GM12878 (cell line): ENCODE results near the gene ITIH5. TPM values are rescaled to one million over a fixed set of nuclear protein-coding genes. Genes with fewer than 3 reads are reported as not detected.

ENCODE experiments used
- BRCA1 ChIP-seq: IDR thresholded peaks from 2 replicates; pipeline ENCODE4 v1.6.1; 2011; ENCODE audit warnings: low read depth, low read length, improper control_type of control experiment
- EP300 ChIP-seq, 2 experiments: fragments of 150-350 bp in 1 of 2; IDR thresholded peaks; 2 replicates each; pipeline ENCODE4 v1.6.1; 2011 to 2012; ENCODE audit warnings: low read depth in 2 of 2, low read length in 2 of 2, borderline replicate concordance in 1 of 2, improper control_type of control experiment in 1 of 2, inconsistent platforms in 1 of 2; ENCODE audit not compliant: control insufficient read depth in 1 of 2
- ZNF24 ChIP-seq: fragments of 450-650 bp; IDR thresholded peaks from 2 replicates; pipeline ENCODE4 v1.6.1; 2017; ENCODE audit warnings: antibody characterized with exemption, mild to moderate bottlenecking
- ZNF384 ChIP-seq: IDR thresholded peaks from 2 replicates; pipeline ENCODE4 v1.6.1; 2012; ENCODE audit warnings: low read depth, mild to moderate bottlenecking, low read length, improper control_type of control experiment, borderline replicate concordance
- polyA plus RNA-seq, 11 experiments: library from polyadenylated mRNA; depleted of rRNA in 4 of 11; unstranded in 6 of 11; stranded (reverse) in 5 of 11; fragments of >200 nt; fragmentation: Nextera tagmentation in 4 of 11; fragmentation: Illumina TruSeq in 1 of 11; extraction: Ambion mirVana in 4 of 11; extraction: Trizol in 1 of 11; gene quantifications; 1 replicate in 1 of 11; 2 replicates in 10 of 11; pipeline versions ENCODE4 v1.2.1 to v1.2.3, GENCODE V29; 2011 to 2016; ENCODE audit warnings: inconsistent platforms in 2 of 11, missing spikeins in 2 of 11, low read depth in 1 of 11
- total RNA-seq, 4 experiments: library from RNA; depleted of rRNA in 3 of 4; stranded (reverse); fragments of >200 nt in 3 of 4; fragmentation: Illumina TruSeq in 1 of 4; extraction: Trizol in 1 of 4; gene quantifications; 2 replicates each; pipeline versions ENCODE4 v1.2.1 to v1.2.3, GENCODE V29; 2013 to 2021
- TF ChIP-seq, protein P1 (sequence below): fragments of 450-650 bp; IDR thresholded peaks from 2 replicates; pipeline ENCODE4 v1.6.1; 2016; ENCODE audit warnings: mild to moderate bottlenecking, moderate library complexity, borderline replicate concordance

The ITIH5 gene
- total and polyA plus RNA-seq, 10 of the 15 experiments (the other 5 are each of a cell fraction or from before 2014, with no cell fraction given) = 0.14 to 0.43 (median 0.21) TPM; not detected in 7

DNA sequence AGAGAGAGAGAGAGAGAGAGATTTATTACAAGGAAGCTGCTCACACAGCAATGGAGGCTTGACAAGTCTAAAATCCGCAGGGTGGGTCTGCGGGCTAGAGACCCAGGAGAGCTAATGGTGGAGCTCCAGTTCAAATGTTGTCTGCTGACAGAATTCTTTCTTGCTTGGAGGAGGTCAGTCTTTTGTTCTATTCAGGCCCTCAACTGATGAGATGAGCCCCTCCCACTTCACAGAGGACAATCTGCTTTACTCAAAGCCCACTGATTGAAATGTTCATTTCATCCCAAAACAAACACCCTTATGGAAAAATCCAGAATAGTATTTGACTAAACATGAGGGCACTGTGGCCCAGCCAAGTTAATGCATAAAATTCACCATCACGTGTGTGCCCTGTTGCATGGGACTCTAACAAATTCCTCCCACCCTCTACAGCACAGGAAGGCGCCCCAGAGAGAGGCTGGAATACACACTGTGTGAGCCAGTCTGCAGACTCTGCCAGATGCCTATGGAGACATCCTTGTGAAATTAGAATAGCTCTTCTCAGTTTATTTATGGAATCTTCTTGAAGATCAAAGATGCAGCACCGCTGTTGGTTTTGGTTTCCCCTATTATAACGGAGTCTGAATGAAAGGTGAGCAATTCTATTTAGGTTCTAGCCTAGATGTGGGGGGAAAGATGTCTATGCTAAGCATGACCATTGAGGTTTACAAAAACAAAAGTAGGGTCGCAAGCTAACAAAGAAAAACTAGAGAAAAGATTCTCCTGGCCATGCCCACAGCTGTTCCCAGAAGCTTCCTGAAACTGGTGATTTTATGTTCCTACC, 132.9 kb downstream of the ITIH5 start (continued):
- TF ChIP-seq, protein P1, sequence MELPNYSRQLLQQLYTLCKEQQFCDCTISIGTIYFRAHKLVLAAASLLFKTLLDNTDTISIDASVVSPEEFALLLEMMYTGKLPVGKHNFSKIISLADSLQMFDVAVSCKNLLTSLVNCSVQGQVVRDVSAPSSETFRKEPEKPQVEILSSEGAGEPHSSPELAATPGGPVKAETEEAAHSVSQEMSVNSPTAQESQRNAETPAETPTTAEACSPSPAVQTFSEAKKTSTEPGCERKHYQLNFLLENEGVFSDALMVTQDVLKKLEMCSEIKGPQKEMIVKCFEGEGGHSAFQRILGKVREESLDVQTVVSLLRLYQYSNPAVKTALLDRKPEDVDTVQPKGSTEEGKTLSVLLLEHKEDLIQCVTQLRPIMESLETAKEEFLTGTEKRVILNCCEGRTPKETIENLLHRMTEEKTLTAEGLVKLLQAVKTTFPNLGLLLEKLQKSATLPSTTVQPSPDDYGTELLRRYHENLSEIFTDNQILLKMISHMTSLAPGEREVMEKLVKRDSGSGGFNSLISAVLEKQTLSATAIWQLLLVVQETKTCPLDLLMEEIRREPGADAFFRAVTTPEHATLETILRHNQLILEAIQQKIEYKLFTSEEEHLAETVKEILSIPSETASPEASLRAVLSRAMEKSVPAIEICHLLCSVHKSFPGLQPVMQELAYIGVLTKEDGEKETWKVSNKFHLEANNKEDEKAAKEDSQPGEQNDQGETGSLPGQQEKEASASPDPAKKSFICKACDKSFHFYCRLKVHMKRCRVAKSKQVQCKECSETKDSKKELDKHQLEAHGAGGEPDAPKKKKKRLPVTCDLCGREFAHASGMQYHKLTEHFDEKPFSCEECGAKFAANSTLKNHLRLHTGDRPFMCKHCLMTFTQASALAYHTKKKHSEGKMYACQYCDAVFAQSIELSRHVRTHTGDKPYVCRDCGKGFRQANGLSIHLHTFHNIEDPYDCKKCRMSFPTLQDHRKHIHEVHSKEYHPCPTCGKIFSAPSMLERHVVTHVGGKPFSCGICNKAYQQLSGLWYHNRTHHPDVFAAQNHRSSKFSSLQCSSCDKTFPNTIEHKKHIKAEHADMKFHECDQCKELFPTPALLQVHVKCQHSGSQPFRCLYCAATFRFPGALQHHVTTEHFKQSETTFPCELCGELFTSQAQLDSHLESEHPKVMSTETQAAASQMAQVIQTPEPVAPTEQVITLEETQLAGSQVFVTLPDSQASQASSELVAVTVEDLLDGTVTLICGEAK = no peak
- TF ChIP-seq ZNF24 = no peak
- TF ChIP-seq BRCA1 = no peak
- TF ChIP-seq EP300 (IDR thresholded peaks at IDR 0.05; ENCODE audit: borderline replicate concordance in 1 of 2, control insufficient read depth in 1 of 2, low read depth in 2 of 2, low read length in 2 of 2) = no peak
- no peak for TF ChIP-seq ZNF384
